SK-N-SH (cell line): Measurements from ENCODE around the gene EFCAB8. TPM values are rescaled to one million over a fixed set of nuclear protein-coding genes. Genes with fewer than 3 reads are reported as not detected.

Source experiments
- CTCF ChIA-PET: fragments of 300-600, 350-600 bp; formaldehyde crosslinking; extraction: SDS; loops from one replicate; lab custom pipeline; 2021; lab: Yijun Ruan, JAX
- POLR2A ChIA-PET: fragments of 350-600 bp; sonication (Branson Sonifier 250); formaldehyde crosslinking; extraction: SDS; loops from one replicate; lab custom pipeline; 2020; ENCODE audit warnings: antibody characterized with exemption, inconsistent platforms; lab: Yijun Ruan, JAX
- DNase-seq: peaks from one replicate; pipeline ENCODE4 v3.0.0; 2012
- H2AFZ ChIP-seq: fragments of 200-600 bp; sonication (generic); 2 replicates; pipeline ENCODE4 v1.8.1; 2016; ENCODE audit warnings: antibody characterized with exemption, mild to moderate bottlenecking, low read depth
- H3F3A ChIP-seq: fragments of 200-600 bp; sonication (generic); replicated peaks from 2 replicates; pipeline ENCODE3; 2016; ENCODE audit warnings: antibody characterized with exemption, mild to moderate bottlenecking; ENCODE audit not compliant: insufficient read depth
- H3K27ac ChIP-seq, 2 experiments: fragments of 200-500 bp in 1 of 2; fragments of 200-600 bp in 1 of 2; sonication (Bioruptor generic) in 1 of 2; sonication (generic), shearing (Covaris generic) in 1 of 2; 2 replicates each; pipeline versions ENCODE4 v1.5.1 to v1.6.1; 2014 to 2016; ENCODE audit warnings: low read depth in 2 of 2, inconsistent platforms in 1 of 2, low read length in 1 of 2, mild to moderate bottlenecking in 1 of 2, mixed read lengths in 1 of 2
- H3K27me3 ChIP-seq: fragments of 200-600 bp; sonication (generic), shearing (Covaris generic); 2 replicates; pipeline ENCODE4 v1.6.1; 2016; ENCODE audit warnings: mixed run types; ENCODE audit not compliant: insufficient read depth
- H3K36me3 ChIP-seq, 2 experiments: fragments of 200-500 bp in 1 of 2; fragments of 200-600 bp in 1 of 2; sonication (Bioruptor generic) in 1 of 2; sonication (generic) in 1 of 2; replicated peaks in 1 of 2; 2 replicates each; pipeline versions ENCODE3 to v1.5.1; 2014 to 2016; ENCODE audit warnings: low read length in 1 of 2, mild to moderate bottlenecking in 1 of 2; ENCODE audit not compliant: insufficient read depth in 2 of 2, control insufficient read depth in 1 of 2
- H3K4me1 ChIP-seq, 2 experiments: fragments of 200-500 bp in 1 of 2; fragments of 200-600 bp in 1 of 2; sonication (Bioruptor generic) in 1 of 2; sonication (generic), shearing (Covaris generic) in 1 of 2; 2 replicates each; pipeline versions ENCODE4 v1.5.1 to v1.6.1; 2014 to 2016; ENCODE audit warnings: low read depth in 1 of 2, low read length in 1 of 2, mixed run types in 1 of 2; ENCODE audit not compliant: insufficient read depth in 2 of 2, control insufficient read depth in 1 of 2
- H3K4me2 ChIP-seq: fragments of 200-600 bp; sonication (generic), shearing (Covaris generic); 2 replicates; pipeline ENCODE4 v1.6.1; 2017; ENCODE audit warnings: mixed run types
- H3K4me3 ChIP-seq, 2 experiments: fragments of 200-500 bp in 1 of 2; fragments of 200-600 bp in 1 of 2; sonication (Bioruptor generic) in 1 of 2; sonication (generic), shearing (Covaris generic) in 1 of 2; 2 replicates each; pipeline versions ENCODE4 v1.5.1 to v1.8.1; 2014 to 2016; ENCODE audit warnings: low read depth in 2 of 2, inconsistent platforms in 1 of 2, low read length in 1 of 2, mild to moderate bottlenecking in 1 of 2, mixed read lengths in 1 of 2, moderate library complexity in 1 of 2
- H3K79me2 ChIP-seq: fragments of 200-600 bp; sonication (generic); 2 replicates; pipeline ENCODE4 v1.8.1; 2017; ENCODE audit warnings: mild to moderate bottlenecking; ENCODE audit not compliant: insufficient read depth
- H3K9ac ChIP-seq: fragments of 200-600 bp; sonication (generic); 2 replicates; pipeline ENCODE4 v1.6.1; 2017; ENCODE audit warnings: mixed run types
- H3K9me2 ChIP-seq: fragments of 200-600 bp; sonication (generic); 2 replicates; pipeline ENCODE4 v1.6.1; 2017; ENCODE audit warnings: mixed run types
- H3K9me3 ChIP-seq: fragments of 200-600 bp; sonication (generic); 2 replicates; pipeline ENCODE4 v1.6.1; 2017; ENCODE audit warnings: mixed run types, mild to moderate bottlenecking, moderate library complexity
- H4K20me1 ChIP-seq: fragments of 200-600 bp; sonication (generic); 2 replicates; pipeline ENCODE4 v1.6.1; 2017; ENCODE audit warnings: mild to moderate bottlenecking, mixed run types; ENCODE audit not compliant: insufficient read depth
- CTCF ChIP-seq: fragments of 200-600 bp; sonication (generic); IDR thresholded peaks from 2 replicates; pipeline ENCODE4 v1.6.1; 2017; ENCODE audit warnings: antibody characterized with exemption, mild to moderate bottlenecking, moderate library complexity
- FOSL2 ChIP-seq: IDR thresholded peaks from 2 replicates; pipeline ENCODE4 v1.4.0; 2012; ENCODE audit warnings: low read depth, mild to moderate bottlenecking, moderate library complexity, borderline replicate concordance
- FOXJ3 ChIP-seq: sonication (generic); formaldehyde crosslinking; IDR thresholded peaks from 2 replicates; pipeline ENCODE4 v1.5.1; 2020; ENCODE audit warnings: mild to moderate bottlenecking, missing genetic modification reagents
- GABPA ChIP-seq: IDR thresholded peaks from 2 replicates; pipeline ENCODE4 v1.4.0; 2012; ENCODE audit warnings: low read depth, mild to moderate bottlenecking
- GATA2 ChIP-seq: sonication (generic); formaldehyde crosslinking; IDR thresholded peaks from 2 replicates; pipeline ENCODE4 v1.5.0; 2020; ENCODE audit warnings: mild to moderate bottlenecking, missing genetic modification reagents
- MAX ChIP-seq: IDR thresholded peaks from 2 replicates; pipeline ENCODE4 v1.4.0; 2012; ENCODE audit warnings: low read depth
- MEF2A ChIP-seq: IDR thresholded peaks from 2 replicates; pipeline ENCODE4 v1.4.0; 2012; ENCODE audit warnings: low read depth, borderline replicate concordance
- MXI1 ChIP-seq: IDR thresholded peaks from 2 replicates; pipeline ENCODE4 v1.6.1; 2012; ENCODE audit warnings: mild to moderate bottlenecking, low read depth, low read length, improper control_type of control experiment
- POLR2AphosphoS5 ChIP-seq: IDR thresholded peaks from 2 replicates; pipeline ENCODE4 v1.6.1; 2012; ENCODE audit warnings: low read depth, low read length
- RAD21 ChIP-seq: IDR thresholded peaks from 2 replicates; pipeline ENCODE4 v1.6.1; 2012; ENCODE audit warnings: mild to moderate bottlenecking, low read length
- RCOR1 ChIP-seq: fragments of 150-350 bp; IDR thresholded peaks from 2 replicates; pipeline ENCODE4 v1.6.1; 2017; ENCODE audit warnings: antibody characterized with exemption, low read length
- REST ChIP-seq: IDR thresholded peaks from 2 replicates; pipeline ENCODE4 v1.6.1; 2012; ENCODE audit warnings: mild to moderate bottlenecking, low read depth, low read length, moderate library complexity
- RFX5 ChIP-seq: IDR thresholded peaks from 2 replicates; pipeline ENCODE4 v1.6.1; 2012; ENCODE audit warnings: mild to moderate bottlenecking, improper control_type of control experiment, low read length
- RXRA ChIP-seq: IDR thresholded peaks from 2 replicates; pipeline ENCODE4 v1.4.0; 2012; ENCODE audit warnings: low read depth, mild to moderate bottlenecking, borderline replicate concordance
- SIN3A ChIP-seq: IDR thresholded peaks from 2 replicates; pipeline ENCODE4 v1.6.1; 2012; ENCODE audit warnings: low read depth, mild to moderate bottlenecking, low read length, moderate library complexity, borderline replicate concordance
- TAF1 ChIP-seq: IDR thresholded peaks from 2 replicates; pipeline ENCODE4 v1.6.1; 2012; ENCODE audit warnings: low read depth, mild to moderate bottlenecking, low read length, moderate library complexity, borderline replicate concordance
- TEAD4 ChIP-seq: IDR thresholded peaks from 2 replicates; pipeline ENCODE4 v1.4.0; 2012; ENCODE audit warnings: mild to moderate bottlenecking, borderline replicate concordance; ENCODE audit not compliant: insufficient read depth
- USF2 ChIP-seq: fragments of 150-350 bp; IDR thresholded peaks from 2 replicates; pipeline ENCODE4 v1.6.1; 2017; ENCODE audit warnings: antibody characterized with exemption, low read length, low read depth, borderline replicate concordance
- ZBTB33 ChIP-seq: IDR thresholded peaks from 2 replicates; pipeline ENCODE4 v1.4.0; 2012; ENCODE audit warnings: low read depth, borderline replicate concordance
- WGBS: methylation state at CpG from one replicate; pipeline ENCODE4 v1.1.6; 2017; ENCODE audit warnings: low lambda C conversion rate; 5-methylcytosine and 5-hydroxymethylcytosine counted together
- polyA plus RNA-seq, 3 experiments: library from polyadenylated mRNA; depleted of rRNA; stranded (reverse); fragments of >200 nt; gene quantifications; 2 replicates each; pipeline ENCODE4 v1.2.3, GENCODE V29; 2012

EFCAB8 gene
- polyA plus RNA-seq, 1 of the 3 experiments (the other 2 are of a cell fraction) = not detected

GRCh38 chr20:32878820-32879219, 20.1 kb downstream of the EFCAB8 start:
- Histone ChIP-seq H3K4me1 (no peaks in the 10 kb centered on the region; a peak in 1 of 4 replicates), H4K20me1 (no peaks in the 10 kb centered on the region), H3K4me3 (no peak overlapping the region), H2AFZ (no peak overlapping the region), H3F3A (no peaks in the 10 kb centered on the region), H3K9me3 (no peaks in the 10 kb centered on the region), H3K79me2 (no peaks in the 10 kb centered on the region), H3K27ac (no peak overlapping the region), H3K36me3 (no peaks in the 10 kb centered on the region), H3K9ac (no peak overlapping the region), H3K9me2 (no peaks in the 10 kb centered on the region), H3K27me3 (no peaks in the 10 kb centered on the region), H3K4me2 (no peak overlapping the region)
- DNase-seq = no peak
- CTCF ChIA-PET = no interaction called here
- 86% methylated on average over 2 of the region's 3 CpGs for WGBS
- POLR2A ChIA-PET = no interaction called here
- TF ChIP-seq TEAD4 (no peak), RCOR1 (no peak), FOSL2 (no peak), FOXJ3 (CRISPR knock-in tag) (no peak), USF2 (no peak), RXRA (no peak), POLR2AphosphoS5 (no peak)

- no peaks in the 10 kb centered on the region for H4K20me1 ChIP-seq
- H3K27ac ChIP-seq = no peak overlapping the region
- no peaks in the 10 kb centered on the region for H3K27me3 ChIP-seq
- ChIA-PET CTCF (no interaction called here), POLR2A (no interaction called here)
- no peaks in the 10 kb centered on the region for H3F3A ChIP-seq
- H3K9me2 ChIP-seq = no peaks in the 10 kb centered on the region
- DNase-seq = no peak
- WGBS = 84% methylated on average over 8 of the region's 9 CpGs
- no peaks in the 10 kb centered on the region for H3K79me2 ChIP-seq
- H3K9me3 ChIP-seq = no peaks in the 10 kb centered on the region
- no peak overlapping the region for H3K4me3 ChIP-seq
- no peak overlapping the region for H2AFZ ChIP-seq
- no peaks in the 10 kb centered on the region; a peak in 1 of 4 replicates for H3K4me1 ChIP-seq
- TF ChIP-seq MAX = no peak
- TF ChIP-seq CTCF = no peak
- no peak for TF ChIP-seq GABPA
- no peak for TF ChIP-seq TEAD4
- TF ChIP-seq SIN3A = no peak
- TF ChIP-seq ZBTB33 = no peak
- no peak for TF ChIP-seq GATA2 (CRISPR knock-in tag)
- no peak for TF ChIP-seq TAF1
- TF ChIP-seq MXI1 = no peak
- no peak for TF ChIP-seq REST
- no peak for TF ChIP-seq USF2
- TF ChIP-seq MEF2A = no peak
- TF ChIP-seq RFX5 = no peak
- TF ChIP-seq RAD21 = no peak
- H3K9ac ChIP-seq = no peak overlapping the region
- H3K36me3 ChIP-seq = no peaks in the 10 kb centered on the region
- no peak overlapping the region for H3K4me2 ChIP-seq
These were observed 20.8 kb downstream of the EFCAB8 start for GRCh38 chr20:32879538-32879937.
